H1 (cell line): ENCODE data around the gene TRIM47. TPM values are rescaled to one million over a fixed set of nuclear protein-coding genes. Genes with fewer than 3 reads are reported as not detected.

Experiments used
- CTCF ChIA-PET: fragments of 300-600 bp; sonication (Branson Sonifier 250); formaldehyde crosslinking; loops from one replicate; lab custom pipeline; 2021; ENCODE audit not compliant: partially characterized antibody; lab: Charles Lee
- POLR2A ChIA-PET: fragments of 300-600 bp; sonication (Branson Sonifier 250); formaldehyde crosslinking; loops from one replicate; lab custom pipeline; 2021; ENCODE audit warnings: inconsistent platforms; ENCODE audit not compliant: partially characterized antibody; lab: Charles Lee
- DNase-seq, 2 experiments: peaks; one replicate each; pipeline versions ENCODE4 v3.0.0 to v3.0.0-alpha.2; 2010 to 2022; ENCODE audit warnings: low spot score in 2 of 2, low read depth in 1 of 2, mixed read lengths in 1 of 2
- FAIRE-seq: peaks from 2 replicates; lab custom pipeline; 2011; peaks lifted over from hg19 to GRCh38; lab: Jason Lieb, UNC
- H2AFZ ChIP-seq: 2 replicates; pipeline ENCODE4 v1.8.1; 2012; ENCODE audit warnings: low read length, inconsistent platforms
- H2AK5ac ChIP-seq: 2 replicates; pipeline ENCODE4 v1.6.1; 2013; ENCODE audit warnings: low read depth, low read length
- H2BK120ac ChIP-seq: replicated peaks from 2 replicates; pipeline ENCODE3; 2013; ENCODE audit warnings: low read depth, low read length, inconsistent platforms
- H2BK12ac ChIP-seq: 2 replicates; pipeline ENCODE4 v1.6.1; 2013; ENCODE audit warnings: low read depth, low read length
- H2BK15ac ChIP-seq: 2 replicates; pipeline ENCODE4 v1.6.1; 2013; ENCODE audit warnings: low read length
- H2BK20ac ChIP-seq: 2 replicates; pipeline ENCODE4 v1.6.1; 2013; ENCODE audit warnings: low read length
- H2BK5ac ChIP-seq: 2 replicates; pipeline ENCODE4 v1.6.1; 2013; ENCODE audit warnings: low read depth, low read length
- H3K14ac ChIP-seq: 2 replicates; pipeline ENCODE4 v1.6.1; 2013; ENCODE audit warnings: inconsistent platforms; ENCODE audit not compliant: insufficient read length
- H3K18ac ChIP-seq: 2 replicates; pipeline ENCODE4 v1.6.1; 2013; ENCODE audit warnings: low read length; ENCODE audit errors: extremely low read depth
- H3K23ac ChIP-seq: 2 replicates; pipeline ENCODE4 v1.6.1; 2013; ENCODE audit warnings: inconsistent platforms; ENCODE audit not compliant: insufficient read length
- H3K23me2 ChIP-seq: 2 replicates; pipeline ENCODE4 v1.6.1; 2013; ENCODE audit warnings: low read depth, low read length
- H3K27ac ChIP-seq: 2 replicates; pipeline ENCODE4 v1.6.1; 2011; ENCODE audit warnings: low read depth, low read length, inconsistent platforms
- H3K27me3 ChIP-seq, 4 experiments: replicated peaks in 1 of 4; 1 replicate in 1 of 4; 2 replicates in 3 of 4; pipeline versions ENCODE4 v1.6.1 to v1.8.1; 2011 to 2013; ENCODE audit warnings: low read length in 3 of 4, mild to moderate bottlenecking in 3 of 4, inconsistent platforms in 2 of 4, mixed read lengths in 2 of 4, moderate library complexity in 1 of 4; ENCODE audit not compliant: control insufficient read depth in 3 of 4, insufficient read depth in 3 of 4; ENCODE audit errors: extremely low read depth in 1 of 4
- H3K36me3 ChIP-seq, 4 experiments: 2 replicates each; pipeline versions ENCODE4 v1.6.1 to v1.8.1; 2011 to 2013; ENCODE audit warnings: mild to moderate bottlenecking in 4 of 4, low read length in 3 of 4, moderate library complexity in 2 of 4, control low read depth in 1 of 4, inconsistent platforms in 1 of 4; ENCODE audit not compliant: insufficient read depth in 4 of 4, control insufficient read depth in 2 of 4
- H3K4ac ChIP-seq: replicated peaks from 2 replicates; pipeline ENCODE3; 2013; ENCODE audit warnings: low read length, low read depth, mixed read lengths, inconsistent platforms; ENCODE audit not compliant: insufficient read length
- H3K4me1 ChIP-seq, 4 experiments: replicated peaks in 1 of 4; 1 replicate in 1 of 4; 2 replicates in 3 of 4; pipeline versions ENCODE4 v1.6.1 to v1.8.1; 2011 to 2013; ENCODE audit warnings: low read length in 3 of 4, inconsistent platforms in 2 of 4, mixed read lengths in 1 of 4; ENCODE audit not compliant: insufficient read depth in 4 of 4, control insufficient read depth in 3 of 4
- H3K4me2 ChIP-seq, 2 experiments: 2 replicates each; pipeline versions ENCODE4 v1.6.1 to v1.8.1; 2011 to 2013; ENCODE audit warnings: low read depth in 2 of 2, low read length in 2 of 2, control low read depth in 1 of 2, inconsistent platforms in 1 of 2, mild to moderate bottlenecking in 1 of 2; ENCODE audit not compliant: insufficient read depth in 1 of 2
- H3K4me3 ChIP-seq, 4 experiments: fragments of 200-600, 300-600 bp in 1 of 4; sonication (generic), shearing (Covaris generic), sonication (Bioruptor Twin) in 1 of 4; 2 replicates each; pipeline versions ENCODE4 v1.5.1 to v1.8.1; 2011 to 2016; ENCODE audit warnings: low read length in 4 of 4, low read depth in 3 of 4, control low read depth in 2 of 4, inconsistent platforms in 2 of 4, mild to moderate bottlenecking in 2 of 4, mixed read lengths in 1 of 4, moderate library complexity in 1 of 4; ENCODE audit not compliant: insufficient read depth in 2 of 4; ENCODE audit errors: extremely low read depth in 1 of 4
- H3K56ac ChIP-seq: replicated peaks from 2 replicates; pipeline ENCODE3; 2013; ENCODE audit warnings: low read depth, mild to moderate bottlenecking, mixed read lengths, low read length, inconsistent platforms; ENCODE audit not compliant: insufficient read length
- H3K79me1 ChIP-seq: 2 replicates; pipeline ENCODE4 v1.6.1; 2013; ENCODE audit warnings: low read depth, low read length, control low read depth
- H3K79me2 ChIP-seq, 2 experiments: 2 replicates each; pipeline versions ENCODE4 v1.6.1 to v1.8.1; 2012 to 2013; ENCODE audit warnings: low read length in 2 of 2, mild to moderate bottlenecking in 2 of 2, inconsistent platforms in 1 of 2; ENCODE audit not compliant: insufficient read depth in 2 of 2, control insufficient read depth in 1 of 2
- H3K9ac ChIP-seq, 4 experiments: replicated peaks in 1 of 4; 1 replicate in 1 of 4; 2 replicates in 3 of 4; pipeline versions ENCODE4 v1.6.1 to v1.8.1; 2011 to 2013; ENCODE audit warnings: low read depth in 3 of 4, low read length in 3 of 4, control low read depth in 2 of 4, mild to moderate bottlenecking in 2 of 4, moderate library complexity in 2 of 4, inconsistent platforms in 1 of 4; ENCODE audit errors: extremely low read depth in 1 of 4
- H3K9me3 ChIP-seq, 2 experiments: 2 replicates each; pipeline versions ENCODE4 v1.6.1 to v1.8.1; 2012 to 2013; ENCODE audit warnings: mild to moderate bottlenecking in 2 of 2, moderate library complexity in 2 of 2, control low read depth in 1 of 2, inconsistent platforms in 1 of 2, low read depth in 1 of 2, low read length in 1 of 2, mixed read lengths in 1 of 2; ENCODE audit not compliant: insufficient read depth in 2 of 2
- H4K20me1 ChIP-seq, 2 experiments: replicated peaks in 1 of 2; 2 replicates each; pipeline versions ENCODE3 to v1.8.1; 2011 to 2013; ENCODE audit warnings: inconsistent platforms in 2 of 2, low read length in 2 of 2, mild to moderate bottlenecking in 1 of 2; ENCODE audit not compliant: insufficient read depth in 2 of 2, control insufficient read depth in 1 of 2
- H4K5ac ChIP-seq: 2 replicates; pipeline ENCODE4 v1.6.1; 2013; ENCODE audit warnings: low read length, low read depth, mixed read lengths, inconsistent platforms; ENCODE audit not compliant: insufficient read length
- H4K8ac ChIP-seq: 2 replicates; pipeline ENCODE4 v1.8.0; 2013; ENCODE audit warnings: mild to moderate bottlenecking, moderate library complexity, low read length, inconsistent platforms; ENCODE audit not compliant: insufficient read depth; ENCODE audit errors: extremely low read depth
- H4K91ac ChIP-seq: replicated peaks from 2 replicates; pipeline ENCODE3; 2013; ENCODE audit warnings: low read length, mixed read lengths, inconsistent platforms; ENCODE audit not compliant: insufficient read length
- WGBS, 2 experiments: shearing (Covaris generic) in 1 of 2; methylation state at CpG; one replicate each; pipeline versions ENCODE4 v1.1.6 to v1.1.7; 2013 to 2015; ENCODE audit warnings: low lambda C conversion rate in 2 of 2, mixed read lengths in 2 of 2, inconsistent platforms in 1 of 2, low coverage in 1 of 2, missing lambda C conversion rate in 1 of 2; ENCODE audit not compliant: insufficient replicate concordance in 2 of 2, insufficient coverage in 1 of 2, insufficient read length in 1 of 2; ENCODE audit errors: extremely low coverage in 1 of 2, missing lambda C conversion rate in 1 of 2; 5-methylcytosine and 5-hydroxymethylcytosine counted together
- polyA plus RNA-seq, 7 experiments: library from polyadenylated mRNA; depleted of rRNA in 3 of 7; stranded (reverse) in 5 of 7; unstranded in 2 of 7; fragments of >200 nt in 5 of 7; fragments of 200-250 nt in 2 of 7; gene quantifications; 1 replicate in 5 of 7; 2 replicates in 1 of 7; 4 replicates in 1 of 7; pipeline versions ENCODE4 v1.2.1 to v1.2.3, GENCODE V29; 2011 to 2013; ENCODE audit warnings: missing spikeins in 2 of 7, mixed read lengths in 2 of 7
- total RNA-seq: library from RNA; stranded (reverse); fragmentation: NEBNext Ultra II Directional; extraction: Animal tissue kit (Norgen Biotek cat#: 25700); gene quantifications from 2 replicates; pipeline ENCODE4 v1.2.1, GENCODE V29; 2021

Gene TRIM47
- total and polyA plus RNA-seq, 2 of the 8 experiments (the other 6 are each of a cell fraction or from before 2014, with no cell fraction given), result 6.3 to 6.4 TPM

DNA sequence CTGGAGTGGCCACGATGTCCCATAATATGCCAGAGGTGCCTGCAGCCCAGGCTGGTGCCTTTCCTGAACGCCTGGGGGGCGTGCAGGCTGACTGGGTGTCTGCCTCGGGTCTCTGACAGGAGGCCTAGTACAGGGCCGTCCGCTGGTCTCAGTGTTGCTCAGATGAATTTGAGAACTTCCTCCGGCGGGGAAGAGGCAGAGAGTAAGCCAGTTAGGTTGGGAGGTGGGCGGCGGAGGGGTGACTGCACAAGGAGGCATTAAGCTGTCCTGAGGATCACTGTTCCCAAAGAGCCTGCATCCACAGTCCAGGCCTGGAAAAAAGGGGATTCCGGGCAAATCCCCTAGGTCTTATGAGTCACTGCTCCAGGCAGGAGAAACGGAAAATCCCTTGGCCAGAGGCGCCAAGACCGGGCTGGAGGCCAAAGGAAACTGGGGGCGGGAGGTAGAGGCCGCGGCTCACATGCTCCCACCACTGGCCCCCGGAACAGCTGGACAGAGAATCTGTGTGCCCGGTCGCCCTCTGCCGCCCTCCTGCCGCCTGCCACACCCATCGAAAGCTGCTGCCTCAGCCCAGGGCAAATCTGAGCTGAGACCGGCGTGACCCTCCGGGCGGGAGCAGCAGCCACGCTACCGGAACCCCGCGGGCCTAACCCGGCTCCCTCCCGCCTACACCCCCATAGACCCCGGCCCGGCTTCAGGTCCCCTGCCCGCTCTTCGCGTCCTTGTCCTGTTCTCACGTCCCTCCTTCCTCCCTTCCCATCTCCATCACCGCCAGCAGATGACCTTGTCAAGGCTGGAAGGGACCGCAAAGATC lies 1.2 kb downstream of the TRIM47 start:
- Histone ChIP-seq H3K4me1 (peaks cover 0 to 25% (median 13%) of the 10 kb centered on the region in 4 experiments; a peak in 6 of 7 replicates), H3K23ac (no peak overlapping the region), H3K9me3 (no peaks in the 10 kb centered on the region), H4K91ac (peak overlapping the region; percentile 26), H3K79me1 (no peaks in the 10 kb centered on the region), H3K79me2 (no peaks in the 10 kb centered on the region), H3K4ac (peak overlapping the region; percentile 34), H2BK15ac (peak overlapping the region; percentile 1; the same call in 1 of the 2 replicates), H4K20me1 (peaks cover 0 to 3% of the 10 kb centered on the region in 2 experiments), H2BK5ac (no peak overlapping the region), H4K5ac (no peak overlapping the region), H2BK120ac (peak overlapping the region; percentile 18), H4K8ac (peak overlapping the region; percentile 88; the same call in 1 of the 2 replicates), H3K23me2 (peaks cover 15% of the 10 kb centered on the region; the same call in 1 of the 2 replicates), H3K56ac (no peak overlapping the region), H2AFZ (peak overlapping the region; percentile 54), H2BK20ac (0 out of 2 replicates have a peak overlapping the region, but pooled peaks have one; percentile 32), H2BK12ac (peak overlapping the region; percentile 71; the same call in 1 of the 2 replicates), H3K4me2 (peak overlapping the region; percentile 73 to 94), H3K36me3 (no peaks in the 10 kb centered on the region), H3K18ac (peak overlapping the region; percentile 1), H3K14ac (no peak overlapping the region), H3K27ac (no peak overlapping the region), H3K9ac (peak overlapping the region in 2 of 4 experiments; percentile 6 to 53; a peak in 4 of 7 replicates), H3K27me3 (peaks cover 10 to 31% (median 24%) of the 10 kb centered on the region in 4 experiments), H3K4me3 (peak overlapping the region; percentile 40 to 72 (median 66)), H2AK5ac (peak overlapping the region; percentile 5; the same call in 1 of the 2 replicates)
- ChIA-PET CTCF (interaction anchor here (0.6 to 11.3 kb wide), 14 partner anchors 10 to 614 kb away, joined by 3 to 157 read pairs (median 4); partner anchors contain the start of gene TRIM65), POLR2A (interaction anchor here (1.0 to 12.1 kb wide), 11 partner anchors 10 to 113 kb away, joined by 3 to 143 read pairs (median 5); partner anchors contain the start of genes TRIM65, UNC13D and WBP2)
- 25% methylated on average over 41 of the region's 41 CpGs; no CpG with 5 or more reads in 1 of the 2 experiments for WGBS, 2 experiments
- FAIRE-seq, result no peak
- DNase-seq, result peak in 1 of 2 experiments; percentile 70
